Effector memory CD4-positive, alpha-beta T cell (primary cell): ENCODE data around the gene CYP27B1.
"Not testable (repeated sequence)": the region's sequence is repeated elsewhere in the genome, so short reads cannot be mapped to it uniquely, and the experiment has no call there.

Experiments used
- DNase-seq, 3 donors: peaks; one replicate each; pipeline ENCODE4 v3.0.0-alpha.2; 2020
- H3K27ac ChIP-seq: 2 replicates; pipeline ENCODE4 v1.7.0; 2013; ENCODE audit warnings: mild to moderate bottlenecking, low read length, moderate library complexity; ENCODE audit not compliant: insufficient read depth, poor library complexity, severe bottlenecking
- H3K27me3 ChIP-seq: replicated peaks from 2 replicates; pipeline ENCODE4 v1.7.0; 2013; ENCODE audit warnings: mild to moderate bottlenecking, low read length; ENCODE audit not compliant: insufficient read depth, control insufficient read depth, poor library complexity, severe bottlenecking
- H3K36me3 ChIP-seq: 2 replicates; pipeline ENCODE4 v1.7.0; 2013; ENCODE audit warnings: mild to moderate bottlenecking, low read length, moderate library complexity; ENCODE audit not compliant: control insufficient read depth, insufficient read depth
- H3K4me1 ChIP-seq: 2 replicates; pipeline ENCODE4 v1.7.0; 2013; ENCODE audit warnings: low read length, mild to moderate bottlenecking; ENCODE audit not compliant: control insufficient read depth, insufficient read depth, poor library complexity, severe bottlenecking
- H3K4me3 ChIP-seq: 2 replicates; pipeline ENCODE4 v1.7.0; 2013; ENCODE audit warnings: low read length, low read depth, mild to moderate bottlenecking; ENCODE audit not compliant: insufficient read depth, poor library complexity, severe bottlenecking
- H3K9me3 ChIP-seq: 2 replicates; pipeline ENCODE4 v1.7.0; 2013; ENCODE audit warnings: mild to moderate bottlenecking, low read length, moderate library complexity; ENCODE audit not compliant: control insufficient read depth

CYP27B1 gene

DNA sequence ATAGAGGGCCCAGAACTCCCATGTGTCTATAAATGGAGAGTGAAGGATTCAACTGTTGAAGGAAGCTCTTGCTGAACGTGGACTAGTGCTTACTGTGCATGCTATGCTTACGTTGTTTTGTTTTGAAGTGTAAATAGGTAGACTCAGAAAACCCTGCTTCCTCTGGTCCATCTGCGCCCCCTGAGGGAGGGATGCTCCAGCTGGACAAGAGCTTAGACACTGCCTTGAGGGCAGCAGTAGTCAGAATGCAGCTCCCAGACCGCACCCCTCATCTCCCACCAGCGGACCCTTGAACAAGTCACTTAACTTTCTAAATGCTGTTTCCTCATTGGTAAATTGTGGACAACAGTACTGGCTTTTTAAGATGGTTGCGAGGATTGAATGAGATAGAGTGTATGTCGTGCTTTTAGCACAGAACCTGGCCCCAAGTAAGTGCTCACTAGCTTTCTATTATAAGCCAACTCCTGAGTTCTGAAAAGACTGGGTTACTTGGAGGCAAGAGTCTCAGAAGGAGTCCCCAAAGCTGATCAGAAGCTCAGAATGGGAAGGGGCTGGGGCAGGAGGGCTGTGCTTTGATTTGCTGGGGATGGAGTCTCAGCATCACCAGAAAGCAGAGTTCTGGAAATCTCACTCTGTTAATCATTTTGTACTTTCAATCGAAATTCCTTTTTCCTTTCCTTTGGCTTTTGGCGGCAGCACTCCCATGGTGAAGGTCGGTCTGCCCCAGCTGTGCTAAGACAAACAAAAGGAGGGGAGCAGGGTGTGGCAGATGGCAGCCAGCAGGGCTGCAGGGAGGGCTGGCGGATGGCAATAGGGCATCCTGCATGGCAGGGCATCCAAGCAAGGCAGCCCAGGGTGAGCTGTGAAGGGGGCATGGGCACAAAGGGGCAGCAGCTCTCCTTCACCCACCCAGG is 43.9 kb downstream of the CYP27B1 start:
- DNase-seq = no peak
- H3K4me3 ChIP-seq = no peak overlapping the region
- peaks cover 61% of the 10 kb centered on the region for H3K36me3 ChIP-seq
- no peaks in the 10 kb centered on the region for H3K27me3 ChIP-seq
- H3K9me3 ChIP-seq = no peaks in the 10 kb centered on the region
- no peak overlapping the region for H3K27ac ChIP-seq
- no peaks in the 10 kb centered on the region for H3K4me1 ChIP-seq

- peaks cover 59% of the 10 kb centered on the region for H3K36me3 ChIP-seq
- DNase-seq, H3K4me1 ChIP-seq, H3K27me3 ChIP-seq, H3K4me3 ChIP-seq, H3K27ac ChIP-seq, H3K9me3 ChIP-seq: not testable (repeated sequence)
Observed at GRCh38 chr12:57721846-57722608, 44.9 kb downstream of the CYP27B1 start.

DNA sequence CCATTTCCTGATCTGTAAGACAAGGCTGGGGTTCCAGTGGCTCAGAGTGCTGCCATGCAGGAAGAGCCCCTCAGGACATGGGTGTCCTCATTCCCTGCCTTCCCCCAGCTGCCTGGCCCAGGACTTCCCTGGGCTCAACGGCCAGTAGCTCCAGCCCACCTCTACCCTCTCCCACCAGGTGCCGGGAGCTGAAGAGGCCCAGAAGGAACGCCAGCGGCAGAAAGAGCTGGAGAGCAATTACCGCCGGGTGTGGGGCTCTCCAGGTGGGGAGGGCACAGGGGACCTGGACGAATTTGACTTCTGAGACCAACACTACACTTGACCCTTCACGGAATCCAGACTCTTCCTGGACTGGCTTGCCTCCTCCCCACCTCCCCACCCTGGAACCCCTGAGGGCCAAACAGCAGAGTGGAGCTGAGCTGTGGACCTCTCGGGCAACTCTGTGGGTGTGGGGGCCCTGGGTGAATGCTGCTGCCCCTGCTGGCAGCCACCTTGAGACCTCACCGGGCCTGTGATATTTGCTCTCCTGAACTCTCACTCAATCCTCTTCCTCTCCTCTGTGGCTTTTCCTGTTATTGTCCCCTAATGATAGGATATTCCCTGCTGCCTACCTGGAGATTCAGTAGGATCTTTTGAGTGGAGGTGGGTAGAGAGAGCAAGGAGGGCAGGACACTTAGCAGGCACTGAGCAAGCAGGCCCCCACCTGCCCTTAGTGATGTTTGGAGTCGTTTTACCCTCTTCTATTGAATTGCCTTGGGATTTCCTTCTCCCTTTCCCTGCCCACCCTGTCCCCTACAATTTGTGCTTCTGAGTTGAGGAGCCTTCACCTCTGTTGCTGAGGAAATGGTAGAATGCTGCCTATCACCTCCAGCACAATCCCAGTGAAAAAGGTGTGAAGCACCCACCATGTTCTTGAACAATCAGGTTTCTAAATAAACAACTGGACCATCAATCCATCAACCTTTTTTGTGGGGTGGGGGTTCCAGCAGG is 46.0 kb downstream of the CYP27B1 start:
- H3K27me3 ChIP-seq = no peaks in the 10 kb centered on the region
- no peak for DNase-seq
- H3K4me3 ChIP-seq = no peak overlapping the region
- peaks cover 61% of the 10 kb centered on the region for H3K36me3 ChIP-seq
- H3K4me1 ChIP-seq = no peaks in the 10 kb centered on the region
- no peak overlapping the region for H3K27ac ChIP-seq
- no peaks in the 10 kb centered on the region for H3K9me3 ChIP-seq

DNA sequence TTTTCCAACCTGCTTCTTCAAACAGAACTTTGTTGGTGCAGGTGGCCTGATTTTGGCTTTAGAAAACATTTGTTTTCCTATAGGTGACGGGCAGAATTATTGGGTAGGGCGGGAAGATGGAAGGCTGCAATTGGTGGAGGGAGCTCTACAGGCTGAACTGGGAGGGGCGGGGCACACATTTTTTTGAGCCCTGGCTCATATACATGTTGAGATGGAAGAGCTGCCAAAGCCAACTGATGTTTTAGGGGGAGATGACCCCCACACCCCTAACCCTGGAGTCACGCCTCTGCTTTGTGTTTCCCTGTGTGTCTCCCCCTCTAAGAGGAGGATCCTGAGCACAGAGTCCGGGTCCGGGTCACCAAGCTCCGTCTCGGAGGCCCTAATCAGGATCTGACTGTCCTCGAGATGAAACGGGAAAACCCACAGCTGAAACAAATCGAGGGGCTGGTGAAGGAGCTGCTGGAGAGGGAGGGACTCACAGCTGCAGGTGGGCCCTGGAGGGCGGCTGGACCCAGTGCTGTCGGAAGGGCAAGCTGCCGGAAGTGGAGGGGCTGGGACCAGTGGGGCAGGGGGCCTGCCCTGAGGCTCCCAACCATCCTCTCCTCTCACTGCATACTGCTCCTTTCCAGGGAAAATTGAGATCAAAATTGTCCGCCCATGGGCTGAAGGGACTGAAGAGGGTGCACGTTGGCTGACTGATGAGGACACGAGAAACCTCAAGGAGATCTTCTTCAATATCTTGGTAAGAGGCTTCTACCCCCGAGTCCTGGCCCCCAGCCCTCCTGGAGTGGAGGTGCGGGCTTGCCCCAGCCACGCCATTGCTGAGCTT is 46.9 kb downstream of the CYP27B1 start:
- H3K9me3 ChIP-seq = no peaks in the 10 kb centered on the region
- peaks cover 64% of the 10 kb centered on the region for H3K36me3 ChIP-seq
- H3K27me3 ChIP-seq = no peaks in the 10 kb centered on the region
- H3K4me3 ChIP-seq = no peak overlapping the region
- no peaks in the 10 kb centered on the region for H3K4me1 ChIP-seq
- DNase-seq = no peak
- no peak overlapping the region for H3K27ac ChIP-seq

GRCh38 chr12:57718641-57719528 is 48.0 kb downstream of the CYP27B1 start:
- H3K36me3 ChIP-seq = peaks cover 68% of the 10 kb centered on the region
- no peak for DNase-seq
- H3K9me3 ChIP-seq = no peaks in the 10 kb centered on the region

GRCh38 chr12:57717846-57718640 is 48.8 kb downstream of the CYP27B1 start:
- no peak for DNase-seq
- H3K36me3 ChIP-seq = peaks cover 68% of the 10 kb centered on the region

More at GRCh38 chr12:57718641-57719528, 48.0 kb downstream of the CYP27B1 start:
- Histone ChIP-seq H3K27me3 (no peaks in the 10 kb centered on the region), H3K27ac (no peak overlapping the region), H3K4me1 (no peaks in the 10 kb centered on the region), H3K4me3 (no peak overlapping the region)

DNA sequence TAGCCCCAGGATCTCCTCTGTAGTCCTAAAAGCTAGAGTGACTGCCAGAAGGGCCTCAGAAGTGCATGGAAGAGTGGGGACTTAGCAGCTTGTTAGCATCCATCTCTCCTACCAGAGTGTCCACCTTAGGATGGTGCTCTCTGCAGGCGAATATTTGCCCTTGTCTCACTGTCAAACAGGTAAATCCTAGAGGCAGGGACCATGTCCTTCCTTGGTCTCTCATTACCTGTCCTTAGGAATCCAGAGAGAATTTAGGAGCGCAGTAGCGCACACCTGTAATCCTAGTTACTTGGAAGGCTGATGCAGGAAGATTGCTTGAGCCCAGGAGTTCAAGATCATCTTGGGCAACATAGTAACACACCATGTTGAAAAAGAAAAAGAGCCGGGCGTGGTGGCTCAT is 49.7 kb downstream of the CYP27B1 start:
- Histone ChIP-seq H3K9me3 (no peaks in the 10 kb centered on the region), H3K4me3 (no peak overlapping the region), H3K27ac (no peak overlapping the region), H3K27me3 (no peaks in the 10 kb centered on the region), H3K4me1 (no peaks in the 10 kb centered on the region), H3K36me3 (peaks cover 74% of the 10 kb centered on the region)
- DNase-seq = no peak

More at GRCh38 chr12:57717846-57718640, 48.8 kb downstream of the CYP27B1 start:
- no peaks in the 10 kb centered on the region for H3K4me1 ChIP-seq
- H3K27ac ChIP-seq = no peak overlapping the region
- no peaks in the 10 kb centered on the region for H3K27me3 ChIP-seq
- no peak overlapping the region for H3K4me3 ChIP-seq
- H3K9me3 ChIP-seq = no peaks in the 10 kb centered on the region

- Histone ChIP-seq H3K4me3 (no peak overlapping the region), H3K27ac (no peak overlapping the region), H3K36me3 (peaks cover 67% of the 10 kb centered on the region), H3K27me3 (no peaks in the 10 kb centered on the region), H3K4me1 (no peaks in the 10 kb centered on the region), H3K9me3 (no peaks in the 10 kb centered on the region)
- no peak for DNase-seq
Observed at GRCh38 chr12:57716305-57716704, 50.6 kb downstream of the CYP27B1 start.
